GM21528 (cell line): ENCODE results near the gene DCUN1D5.

Source experiments
- ATAC-seq: cut with Tn5 transposase; IDR thresholded peaks from one replicate; pipeline ENCODE4 v1.9.1; 2021; ENCODE audit warnings: mild to moderate bottlenecking, moderate library complexity; ENCODE audit not compliant: unreplicated experiment, low FRiP score

DCUN1D5 gene

GRCh38 chr11:103061656-103062055, 30.3 kb downstream of the DCUN1D5 start:
- ATAC-seq: no peak

GRCh38 chr11:103055221-103055890, 36.6 kb downstream of the DCUN1D5 start:
- ATAC-seq: peak; percentile 72

- no peak for ATAC-seq
These were observed 38.0 kb downstream of the DCUN1D5 start for GRCh38 chr11:103053997-103054396.

- ATAC-seq: no peak
These were observed 40.0 kb downstream of the DCUN1D5 start for GRCh38 chr11:103051981-103052380.

- no peak for ATAC-seq
These were observed 40.7 kb downstream of the DCUN1D5 start for GRCh38 chr11:103051151-103051801.

GRCh38 chr11:103050351-103050750, 41.6 kb downstream of the DCUN1D5 start:
- ATAC-seq: no peak

- ATAC-seq: no peak
These were observed 44.1 kb downstream of the DCUN1D5 start for GRCh38 chr11:103047837-103048236.

- ATAC-seq: no peak
These were observed 47.9 kb downstream of the DCUN1D5 start for GRCh38 chr11:103043826-103044678.

- no peak for ATAC-seq
These were observed 49.8 kb downstream of the DCUN1D5 start for GRCh38 chr11:103042161-103042560.

- ATAC-seq: peak; percentile 98
These were observed 56.0 kb downstream of the DCUN1D5 start for GRCh38 chr11:103035791-103036434.

GRCh38 chr11:103035216-103035615, 56.7 kb downstream of the DCUN1D5 start:
- no peak for ATAC-seq

- no peak for ATAC-seq
These were observed 60.1 kb downstream of the DCUN1D5 start for GRCh38 chr11:103031834-103032233.

- ATAC-seq: no peak
These were observed 62.6 kb downstream of the DCUN1D5 start for GRCh38 chr11:103029401-103029800.

- ATAC-seq: peak; percentile 94
These were observed 63.5 kb downstream of the DCUN1D5 start for GRCh38 chr11:103028304-103029020.

GRCh38 chr11:103024086-103024485, 67.9 kb downstream of the DCUN1D5 start:
- ATAC-seq: no peak

- no peak for ATAC-seq
These were observed 75.9 kb downstream of the DCUN1D5 start for GRCh38 chr11:103016031-103016430.

- ATAC-seq: no peak
These were observed 78.5 kb downstream of the DCUN1D5 start for GRCh38 chr11:103013421-103013820.
